NCI-H1417 (cell line): ENCODE results near the gene IL19.

Source experiments
- DNase-seq, 3 experiments: peaks; one replicate each; lab custom pipeline; 2025; lab: John Stamatoyannopoulos, UW

IL19 gene

DNA sequence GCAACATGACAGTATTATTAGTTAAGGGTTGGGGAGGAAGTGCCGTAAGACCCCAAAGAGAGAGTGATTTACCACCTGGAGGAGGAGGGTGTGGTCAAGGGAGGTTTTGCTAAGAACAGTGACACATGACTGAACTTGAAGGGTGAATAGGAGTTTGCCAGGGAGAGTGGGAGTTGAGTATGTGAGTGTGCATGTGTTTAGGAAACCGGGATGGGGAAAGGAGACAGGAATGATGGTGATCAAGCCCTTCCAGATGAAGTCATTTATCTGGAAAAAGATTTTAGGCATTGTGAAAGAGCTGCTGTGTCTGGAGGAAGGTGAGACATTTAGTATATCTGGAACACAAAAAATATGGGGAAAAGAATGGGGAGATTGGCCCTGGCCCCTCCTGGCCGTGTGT, 29.8 kb downstream of the IL19 start:
- no peak for DNase-seq

DNA sequence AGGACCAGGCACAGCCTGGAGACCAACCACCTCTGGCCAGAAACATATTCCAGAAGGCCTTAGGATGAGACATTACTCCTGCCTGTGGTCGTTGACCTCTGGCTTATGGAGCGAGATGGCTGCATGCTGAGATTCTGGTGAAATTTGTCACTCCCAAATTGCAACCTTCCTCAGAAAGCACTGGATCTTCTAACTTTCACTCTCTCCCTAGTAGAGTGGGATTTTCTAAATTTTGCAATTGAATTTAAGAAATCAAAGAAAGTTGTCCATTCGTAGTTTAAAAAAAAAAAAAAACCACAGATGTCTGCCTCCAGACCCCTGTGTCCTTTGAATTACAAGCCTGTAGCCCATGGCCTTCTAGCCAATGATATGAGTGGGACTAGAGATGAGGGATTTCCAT, 30.3 kb downstream of the IL19 start:
- DNase-seq: no peak

GRCh38 chr1:206801467-206801866, 30.9 kb downstream of the IL19 start:
- no peak for DNase-seq

DNA sequence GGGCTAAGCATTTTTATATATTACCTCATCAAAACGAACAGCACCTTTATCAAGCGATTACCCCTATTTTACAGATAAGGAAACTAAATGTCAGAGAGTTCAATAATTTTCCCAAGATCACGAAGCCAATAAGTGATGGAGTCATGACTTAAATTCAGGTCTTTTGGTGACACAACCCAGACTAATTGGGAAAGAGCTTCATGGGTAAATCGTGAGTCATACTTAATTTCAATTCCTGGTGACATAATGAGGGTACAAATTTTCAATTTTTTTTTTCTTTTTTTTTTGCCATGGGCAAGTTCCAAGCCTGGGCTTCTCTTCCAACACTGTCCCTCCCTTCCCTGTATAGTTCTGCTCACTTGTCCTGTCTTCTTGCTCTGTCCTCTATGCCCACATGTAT, 31.8 kb downstream of the IL19 start:
- DNase-seq: no peak

DNA sequence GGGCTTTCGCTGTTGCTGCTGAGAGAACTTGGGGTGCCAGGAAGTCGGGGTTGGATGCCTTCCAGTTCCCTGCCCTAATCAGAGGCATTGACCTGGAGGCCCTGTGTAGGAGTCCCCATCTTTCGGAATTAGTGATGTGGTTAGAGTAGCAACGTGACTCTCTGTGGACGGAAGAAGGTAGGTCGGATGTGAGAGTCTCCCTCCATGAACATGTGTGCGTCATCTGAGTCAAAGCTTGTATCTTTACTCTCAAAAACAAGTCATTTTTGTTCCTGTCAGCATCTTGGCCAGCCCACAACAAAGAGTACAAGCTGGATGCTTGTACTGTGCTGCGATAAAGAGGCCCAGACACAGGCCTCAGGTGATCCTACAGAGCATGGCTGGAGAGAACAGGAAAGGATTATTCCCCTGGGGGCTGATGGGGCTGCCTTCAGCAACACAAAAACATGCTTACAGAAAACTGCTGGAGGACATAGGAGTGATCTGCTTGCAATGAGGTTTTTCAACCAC, 32.7 kb downstream of the IL19 start:
- no peak for DNase-seq

DNA sequence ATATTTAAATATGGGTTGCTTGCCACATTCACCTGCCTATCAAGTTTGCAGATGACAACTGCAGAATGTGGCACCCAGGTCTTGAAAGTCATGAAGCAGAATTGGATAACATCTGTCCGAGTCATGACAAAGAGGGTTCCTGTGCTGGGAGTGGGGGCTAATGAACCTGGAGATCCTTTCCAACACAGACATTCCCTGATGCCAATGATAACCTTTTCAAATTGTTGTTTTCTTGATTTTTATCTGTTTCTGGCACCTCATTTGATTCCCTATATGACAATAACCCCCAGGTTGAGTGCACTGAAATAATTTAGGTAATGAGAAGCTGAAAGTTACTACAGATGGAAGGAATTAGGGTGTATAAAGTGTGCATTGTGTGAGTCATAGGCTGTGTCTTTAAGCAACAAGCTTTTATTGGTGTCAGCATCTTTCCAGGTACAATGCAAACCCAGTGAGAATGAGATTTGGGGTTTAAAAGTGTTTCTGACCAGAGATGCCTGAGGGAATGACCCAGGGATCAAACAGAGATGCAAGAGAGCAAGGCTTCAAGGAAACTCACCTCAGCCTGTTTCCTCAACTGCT, 33.7 kb downstream of the IL19 start:
- DNase-seq: no peak

GRCh38 chr1:206805357-206805756, 34.8 kb downstream of the IL19 start:
- no peak for DNase-seq

GRCh38 chr1:206808615-206809014, 38.0 kb downstream of the IL19 start:
- DNase-seq: peak in 1 of 3 experiments; percentile 43

GRCh38 chr1:206809504-206810084, 39.0 kb downstream of the IL19 start:
- DNase-seq: peak; percentile 21 to 57 (median 55)

DNA sequence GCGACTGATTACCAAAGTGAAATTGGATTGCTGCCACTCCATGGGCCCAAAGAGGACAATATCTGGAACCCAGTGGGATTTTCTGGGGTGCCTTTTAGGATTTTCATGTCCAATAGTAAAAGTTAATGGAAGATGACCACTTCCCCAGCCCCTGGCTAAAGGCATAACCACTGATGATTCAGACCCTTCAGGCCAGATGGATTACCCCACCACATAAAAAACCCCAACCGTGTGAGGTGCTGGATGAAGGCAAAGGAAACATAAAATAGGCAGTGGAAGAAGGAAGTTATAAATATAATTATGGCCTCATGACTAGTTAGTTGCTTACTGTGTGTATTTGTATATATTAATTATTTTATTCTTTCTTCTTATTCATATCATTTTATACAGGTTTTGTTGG, 41.9 kb downstream of the IL19 start:
- DNase-seq: no peak

DNA sequence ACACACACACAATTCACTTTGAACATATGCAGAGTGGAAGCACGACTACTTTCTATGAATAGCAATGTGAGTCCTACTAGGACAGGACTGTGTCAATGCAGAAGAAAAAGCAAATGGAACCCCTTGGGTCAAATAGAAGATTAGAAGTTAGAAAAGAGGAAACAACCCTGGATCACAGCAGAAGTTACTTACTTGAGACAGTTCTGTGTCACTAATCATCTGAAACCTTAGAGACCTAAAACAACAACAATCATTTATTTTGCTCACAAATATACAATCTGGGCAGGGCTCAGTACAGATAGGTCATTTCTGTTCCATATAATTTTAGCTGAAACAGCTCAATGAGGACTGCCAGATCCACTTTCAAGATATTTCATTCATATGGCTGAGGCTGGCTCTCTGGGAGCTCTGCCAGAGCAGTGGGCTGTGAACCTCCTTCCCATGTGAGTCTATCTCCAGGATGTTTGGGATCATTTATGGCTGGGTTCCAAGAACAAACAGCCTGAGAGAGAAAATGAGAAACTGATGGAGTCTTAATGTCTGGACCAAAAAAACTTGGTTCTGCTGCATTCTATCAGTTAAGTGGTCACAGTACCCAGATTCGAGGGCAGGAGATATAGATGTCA, 44.3 kb downstream of the IL19 start:
- DNase-seq: no peak

- DNase-seq: no peak
These were observed 46.1 kb downstream of the IL19 start for GRCh38 chr1:206816390-206817287.

DNA sequence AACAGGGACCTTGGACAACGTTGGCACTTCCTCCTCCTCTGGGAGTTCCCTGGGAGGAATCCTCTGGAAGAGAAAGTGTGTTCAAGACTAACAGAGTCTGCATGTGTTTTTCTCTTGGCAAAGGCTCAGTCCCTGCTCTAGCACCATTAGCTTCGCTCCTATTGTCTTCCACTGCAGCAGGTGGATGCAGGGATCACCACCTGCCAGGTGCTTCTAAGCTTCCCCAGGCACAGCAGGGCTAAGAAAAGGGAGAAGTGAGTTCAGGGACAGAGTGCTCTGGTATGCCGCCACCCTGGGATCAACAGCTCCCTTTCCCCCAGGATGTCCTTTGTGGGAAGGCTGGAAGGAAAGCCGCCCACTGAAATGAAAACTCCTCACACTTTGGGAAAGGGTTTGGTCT, 50.9 kb downstream of the IL19 start:
- peak; percentile 14 to 45 (median 29) for DNase-seq

GRCh38 chr1:206823727-206824126, 53.2 kb downstream of the IL19 start:
- DNase-seq: no peak

GRCh38 chr1:206824331-206824730, 53.8 kb downstream of the IL19 start:
- DNase-seq: no peak

GRCh38 chr1:206826394-206826793, 55.8 kb downstream of the IL19 start:
- peak in 2 of 3 experiments; percentile 31 to 95 for DNase-seq

GRCh38 chr1:206828061-206828460, 57.5 kb downstream of the IL19 start:
- DNase-seq: no peak

GRCh38 chr1:206828765-206829164, 58.2 kb downstream of the IL19 start:
- peak in 1 of 3 experiments; percentile 44 for DNase-seq

DNA sequence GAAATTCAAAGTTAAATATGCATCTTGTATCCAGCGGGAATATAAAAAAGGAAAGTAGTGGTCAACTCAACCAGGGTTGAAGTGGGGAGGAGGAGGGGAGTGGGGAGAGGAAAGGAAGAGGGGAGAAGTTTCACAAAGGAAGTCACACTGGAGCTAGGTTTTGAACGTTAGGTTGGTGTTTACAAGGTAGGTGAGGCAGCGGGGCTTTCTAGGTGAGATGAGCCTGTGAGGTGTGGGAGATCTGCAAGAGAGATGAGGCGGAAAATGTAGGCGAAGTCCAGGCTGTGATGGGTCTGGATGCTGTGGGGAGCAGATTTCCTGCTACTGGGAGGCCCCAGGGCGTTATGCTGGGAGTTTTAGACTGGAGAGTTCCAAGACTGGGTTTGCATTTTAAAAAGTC, 58.7 kb downstream of the IL19 start:
- peak in 1 of 3 experiments; percentile 44 for DNase-seq

DNA sequence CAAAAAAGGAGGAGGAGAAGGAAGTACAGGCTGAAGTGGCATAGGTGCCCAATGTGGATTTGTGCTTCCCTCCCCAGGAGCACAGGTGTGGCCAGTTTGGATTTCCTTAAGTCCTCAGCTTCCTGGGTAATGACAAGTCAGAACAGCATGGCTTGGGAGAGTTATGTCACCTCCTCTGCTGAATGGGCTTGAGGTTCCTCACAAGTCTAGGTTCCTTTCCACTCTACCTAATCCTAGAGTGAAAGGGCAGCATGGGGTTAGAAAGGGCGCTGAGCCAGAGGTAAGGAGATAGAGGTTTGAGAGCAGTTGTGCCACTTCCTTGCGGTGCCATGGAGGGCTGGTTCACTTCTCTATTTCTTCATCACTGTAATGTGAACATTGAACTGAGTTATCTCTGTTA, 59.3 kb downstream of the IL19 start:
- no peak for DNase-seq

DNA sequence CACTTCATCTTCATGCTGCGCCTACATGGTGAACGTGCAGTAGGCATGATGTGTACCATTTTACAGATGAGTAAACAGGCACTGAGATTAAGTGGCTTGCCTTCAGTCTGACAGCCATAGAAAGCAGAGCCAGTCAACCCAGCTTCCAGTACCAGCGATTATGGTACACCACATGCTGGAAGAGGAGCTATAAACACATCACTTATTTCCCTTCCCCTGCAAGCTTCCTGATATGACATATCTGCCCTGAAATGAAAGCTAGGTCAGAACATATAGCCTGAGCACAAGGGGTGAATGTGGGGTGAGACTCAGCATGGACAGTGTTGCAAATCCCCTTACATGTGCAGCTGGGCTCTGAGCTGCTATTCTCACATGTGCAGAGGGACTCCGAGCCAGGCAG, 61.1 kb downstream of the IL19 start:
- DNase-seq: no peak

DNA sequence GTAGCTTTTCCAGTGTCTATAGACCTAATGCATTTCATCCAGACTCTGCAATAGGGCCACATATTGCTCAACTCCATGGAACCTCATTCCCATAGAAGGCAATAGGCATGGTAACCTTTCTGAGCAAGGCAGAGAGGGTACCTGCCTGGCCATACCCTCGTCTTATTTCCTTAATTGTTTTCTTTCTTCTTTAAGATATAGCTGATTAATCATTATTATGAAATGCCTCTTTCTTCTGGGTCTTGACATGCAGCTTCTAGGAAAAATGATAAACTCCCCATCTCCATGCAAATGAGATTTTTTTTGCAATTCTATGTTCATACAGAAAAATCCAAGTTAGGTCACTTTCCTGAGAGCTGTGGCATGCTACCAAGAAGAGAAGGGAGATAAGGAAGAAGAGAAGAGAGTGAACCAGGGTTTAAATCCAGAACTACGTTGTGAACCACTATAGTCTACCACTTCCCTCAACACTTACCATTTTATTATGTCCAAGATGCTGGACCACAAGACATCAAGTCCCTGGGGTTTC, 61.8 kb downstream of the IL19 start:
- DNase-seq: no peak
